PFSK-1 (cell line): ENCODE data around the gene EFNA2.

ENCODE experiments used
- FOXP2 ChIP-seq: optimal IDR thresholded peaks from 2 replicates; pipeline ENCODE3; 2011; ENCODE audit warnings: borderline replicate concordance, control low read depth, inconsistent platforms; ENCODE audit not compliant: insufficient read depth; ENCODE audit errors: extremely low read length, extremely low read depth
- POLR2AphosphoS5 ChIP-seq: IDR thresholded peaks from 2 replicates; pipeline ENCODE4 v1.6.1; 2012; ENCODE audit warnings: low read depth, mild to moderate bottlenecking, control low read depth, low read length, moderate library complexity
- SIN3A ChIP-seq: IDR thresholded peaks from 2 replicates; pipeline ENCODE4 v1.6.1; 2012; ENCODE audit warnings: mild to moderate bottlenecking, low read length, moderate library complexity, borderline replicate concordance; ENCODE audit not compliant: insufficient read depth
- TAF1 ChIP-seq: IDR thresholded peaks from 2 replicates; pipeline ENCODE4 v1.6.1; 2012; ENCODE audit warnings: low read length, control low read depth, borderline replicate concordance; ENCODE audit not compliant: insufficient read depth
- TF ChIP-seq, protein P1 (sequence below), 2 experiments: IDR thresholded peaks; 2 replicates each; pipeline versions ENCODE4 v1.6.1 to v1.8.0; 2011 to 2012; ENCODE audit warnings: low read depth in 2 of 2, low read length in 2 of 2, control low read depth in 1 of 2, inconsistent platforms in 1 of 2, mild to moderate bottlenecking in 1 of 2, moderate library complexity in 1 of 2; ENCODE audit not compliant: insufficient read depth in 1 of 2

DNA sequence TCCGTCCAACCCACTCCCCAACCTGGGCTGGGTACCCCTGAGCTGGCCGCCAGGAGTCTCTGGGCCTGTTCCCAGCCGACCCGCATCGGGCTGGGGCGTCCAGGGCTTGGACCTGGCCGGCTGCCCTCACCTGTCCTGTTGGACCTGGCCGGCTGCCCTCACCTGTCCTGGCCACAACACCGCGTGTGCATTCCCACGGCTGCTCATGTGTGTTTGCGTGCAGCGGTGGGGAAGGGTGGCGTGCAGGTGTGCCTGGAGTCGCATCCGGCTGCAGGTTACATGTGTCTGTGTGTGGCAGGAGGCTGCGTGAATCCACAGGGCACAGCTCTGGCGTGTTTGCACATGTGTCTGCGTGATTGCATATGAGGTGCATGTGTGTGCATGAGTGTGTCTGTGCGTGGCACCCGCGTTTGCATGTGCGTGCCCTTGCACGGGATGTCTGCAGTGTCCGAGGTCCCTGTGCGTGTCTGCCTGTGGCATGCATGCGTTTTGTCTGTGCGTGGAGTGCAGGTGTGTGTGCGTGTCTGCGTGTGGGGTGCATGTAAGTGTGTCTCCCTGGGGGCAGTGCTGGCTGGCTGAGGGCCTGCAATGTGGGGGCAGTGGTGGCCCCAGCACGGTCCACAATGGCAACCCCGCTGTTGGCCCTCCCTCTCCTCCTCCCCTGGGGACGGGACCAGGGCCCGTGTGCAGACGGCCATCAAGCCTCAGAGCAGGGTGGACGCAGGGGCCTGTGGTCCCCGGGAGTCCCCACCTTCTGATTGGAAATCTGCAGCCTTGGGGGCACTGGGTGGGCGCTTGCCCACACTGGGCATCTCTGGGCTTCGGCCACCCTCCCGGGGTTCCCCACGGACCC lies 3.4 kb downstream of the EFNA2 start:
- TF ChIP-seq POLR2AphosphoS5 (no peak), TAF1 (no peak), SIN3A (no peak), FOXP2 (no peak)
- TF ChIP-seq, protein P1, sequence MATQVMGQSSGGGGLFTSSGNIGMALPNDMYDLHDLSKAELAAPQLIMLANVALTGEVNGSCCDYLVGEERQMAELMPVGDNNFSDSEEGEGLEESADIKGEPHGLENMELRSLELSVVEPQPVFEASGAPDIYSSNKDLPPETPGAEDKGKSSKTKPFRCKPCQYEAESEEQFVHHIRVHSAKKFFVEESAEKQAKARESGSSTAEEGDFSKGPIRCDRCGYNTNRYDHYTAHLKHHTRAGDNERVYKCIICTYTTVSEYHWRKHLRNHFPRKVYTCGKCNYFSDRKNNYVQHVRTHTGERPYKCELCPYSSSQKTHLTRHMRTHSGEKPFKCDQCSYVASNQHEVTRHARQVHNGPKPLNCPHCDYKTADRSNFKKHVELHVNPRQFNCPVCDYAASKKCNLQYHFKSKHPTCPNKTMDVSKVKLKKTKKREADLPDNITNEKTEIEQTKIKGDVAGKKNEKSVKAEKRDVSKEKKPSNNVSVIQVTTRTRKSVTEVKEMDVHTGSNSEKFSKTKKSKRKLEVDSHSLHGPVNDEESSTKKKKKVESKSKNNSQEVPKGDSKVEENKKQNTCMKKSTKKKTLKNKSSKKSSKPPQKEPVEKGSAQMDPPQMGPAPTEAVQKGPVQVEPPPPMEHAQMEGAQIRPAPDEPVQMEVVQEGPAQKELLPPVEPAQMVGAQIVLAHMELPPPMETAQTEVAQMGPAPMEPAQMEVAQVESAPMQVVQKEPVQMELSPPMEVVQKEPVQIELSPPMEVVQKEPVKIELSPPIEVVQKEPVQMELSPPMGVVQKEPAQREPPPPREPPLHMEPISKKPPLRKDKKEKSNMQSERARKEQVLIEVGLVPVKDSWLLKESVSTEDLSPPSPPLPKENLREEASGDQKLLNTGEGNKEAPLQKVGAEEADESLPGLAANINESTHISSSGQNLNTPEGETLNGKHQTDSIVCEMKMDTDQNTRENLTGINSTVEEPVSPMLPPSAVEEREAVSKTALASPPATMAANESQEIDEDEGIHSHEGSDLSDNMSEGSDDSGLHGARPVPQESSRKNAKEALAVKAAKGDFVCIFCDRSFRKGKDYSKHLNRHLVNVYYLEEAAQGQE (IDR thresholded peaks at IDR 0.05; ENCODE audit: insufficient read depth in 1 of 2, low read depth in 2 of 2, low read length in 2 of 2), result no peak
